Activated CD4-positive, alpha-beta T cell treated with anti-CD3 and anti-CD28 coated beads, Interleukin-2, amount 10 ng/mL, durations not matched to agents 7 days and 5 days (primary cell): Measurements from ENCODE around the gene KANSL1. TPM values are rescaled to one million over a fixed set of nuclear protein-coding genes. Genes with fewer than 3 reads are reported as not detected.
"Not testable (repeated sequence)": the region's sequence is repeated elsewhere in the genome, so short reads cannot be mapped to it uniquely, and the experiment has no call there.

ENCODE experiments used
- CTCF ChIA-PET: fragments of 350-600 bp; sonication (Branson Sonifier 250); formaldehyde crosslinking; loops from one replicate; lab custom pipeline; 2021; ENCODE audit warnings: antibody characterized with exemption; lab: Charles Lee
- POLR2A ChIA-PET: fragments of 350-600 bp; sonication (Branson Sonifier 250); formaldehyde crosslinking; loops from one replicate; lab custom pipeline; 2021; ENCODE audit warnings: antibody characterized with exemption; lab: Charles Lee
- DNase-seq: peaks from one replicate; pipeline ENCODE4 v3.0.0-alpha.2; 2020
- H3K27ac Mint-ChIP-seq: one replicate; pipeline ENCODE4 v1.8.0; 2021; ENCODE audit warnings: mild to moderate bottlenecking, moderate library complexity, mixed read lengths
- H3K27me3 Mint-ChIP-seq: one replicate; pipeline ENCODE4 v1.8.0; 2021; ENCODE audit warnings: mixed read lengths
- H3K36me3 Mint-ChIP-seq: one replicate; pipeline ENCODE4 v1.8.0; 2021; ENCODE audit warnings: low read depth, mixed read lengths
- H3K4me1 Mint-ChIP-seq: one replicate; pipeline ENCODE4 v1.8.0; 2021; ENCODE audit warnings: mixed read lengths
- H3K4me3 Mint-ChIP-seq: one replicate; pipeline ENCODE4 v1.8.0; 2021; ENCODE audit warnings: mild to moderate bottlenecking, moderate library complexity, mixed read lengths
- H3K9me3 Mint-ChIP-seq: one replicate; pipeline ENCODE4 v1.8.0; 2021; ENCODE audit warnings: mixed read lengths
- total RNA-seq, 2 experiments: library from RNA; stranded (reverse); gene quantifications; one replicate each; pipeline ENCODE4 v1.2.3, GENCODE V29; 2021

The KANSL1 gene
- total RNA-seq, 2 experiments from 2014 or later, result 85.7 to 97.7 TPM

GRCh38 chr17:46092991-46093390 lies 100.2 kb downstream of the KANSL1 start:
- peaks cover 15% of the 10 kb centered on the region for H3K4me1 Mint-ChIP-seq
- peaks cover 45% of the 10 kb centered on the region for H3K36me3 Mint-ChIP-seq
- no peak overlapping the region for H3K4me3 Mint-ChIP-seq
- POLR2A ChIA-PET, result no interaction called here
- CTCF ChIA-PET, result interaction anchor here (1.2 to 1.4 kb wide), 2 partner anchors 27 to 100 kb away, joined by 5 read pairs; partner anchors contain the start of gene KANSL1
- H3K27me3 Mint-ChIP-seq, result no peaks in the 10 kb centered on the region
- H3K27ac Mint-ChIP-seq, result no peak overlapping the region
- no peaks in the 10 kb centered on the region for H3K9me3 Mint-ChIP-seq
- no peak for DNase-seq

GRCh38 chr17:46090871-46091270 lies 102.4 kb downstream of the KANSL1 start:
- no peak overlapping the region for H3K27ac Mint-ChIP-seq

GRCh38 chr17:46089389-46089965 lies 103.8 kb downstream of the KANSL1 start:
- no peaks in the 10 kb centered on the region for H3K27me3 Mint-ChIP-seq
- peak overlapping the region; percentile 4 for H3K27ac Mint-ChIP-seq
- no peak overlapping the region for H3K4me3 Mint-ChIP-seq
- ChIA-PET POLR2A (no interaction called here), CTCF (interaction anchor here (0.6 to 2.0 kb wide), 4 partner anchors 29 to 1042 kb away, joined by 3 to 4 read pairs (median 4); no protein-coding TSS in a partner anchor)
- peaks cover 44% of the 10 kb centered on the region for H3K36me3 Mint-ChIP-seq
- no peak for DNase-seq
- no peaks in the 10 kb centered on the region for H3K9me3 Mint-ChIP-seq
- peaks cover 8% of the 10 kb centered on the region for H3K4me1 Mint-ChIP-seq

More at GRCh38 chr17:46090871-46091270, 102.4 kb downstream of the KANSL1 start:
- ChIA-PET POLR2A (no interaction called here), CTCF (interaction anchor here (1.0 to 2.0 kb wide), 5 partner anchors 10 to 38 kb away, joined by 3 to 9 read pairs (median 4); no protein-coding TSS in a partner anchor)
- peaks cover 48% of the 10 kb centered on the region for H3K36me3 Mint-ChIP-seq
- H3K9me3 Mint-ChIP-seq, result no peaks in the 10 kb centered on the region
- peaks cover 10% of the 10 kb centered on the region for H3K4me1 Mint-ChIP-seq
- DNase-seq, result no peak
- no peaks in the 10 kb centered on the region for H3K27me3 Mint-ChIP-seq
- no peak overlapping the region for H3K4me3 Mint-ChIP-seq

DNA sequence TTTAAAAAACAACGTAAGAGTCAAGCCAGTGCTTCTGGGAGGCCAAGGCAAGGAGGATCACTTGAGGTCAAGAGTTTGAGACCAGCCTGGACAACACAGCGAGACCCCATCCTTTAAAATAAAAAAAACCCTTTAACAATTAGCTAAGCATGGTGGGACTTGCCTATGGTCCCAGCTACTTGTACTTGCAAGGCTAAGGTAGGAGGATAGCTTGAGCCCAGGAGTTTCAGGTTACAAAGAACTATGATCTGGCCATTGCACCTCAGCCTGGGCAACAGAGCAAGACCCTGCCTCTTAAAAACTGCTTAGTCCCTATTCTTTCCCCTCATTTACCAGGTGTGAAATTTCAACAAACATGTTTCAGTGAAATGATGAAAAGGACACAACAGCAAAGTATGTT lies 104.6 kb downstream of the KANSL1 start:
- Mint-ChIP-seq H3K27ac (no peak overlapping the region), H3K9me3 (no peaks in the 10 kb centered on the region), H3K27me3 (no peaks in the 10 kb centered on the region), H3K4me3 (no peak overlapping the region), H3K36me3 (peaks cover 35% of the 10 kb centered on the region), H3K4me1 (peaks cover 10% of the 10 kb centered on the region)
- no peak for DNase-seq
- ChIA-PET POLR2A (interaction anchor here (0.6 kb wide), 1 partner anchor 11 kb away, joined by 4 read pairs; no protein-coding TSS in a partner anchor), CTCF (interaction anchor here (0.9 kb wide), 1 partner anchor 13 kb away, joined by 4 read pairs; no protein-coding TSS in a partner anchor)

DNA sequence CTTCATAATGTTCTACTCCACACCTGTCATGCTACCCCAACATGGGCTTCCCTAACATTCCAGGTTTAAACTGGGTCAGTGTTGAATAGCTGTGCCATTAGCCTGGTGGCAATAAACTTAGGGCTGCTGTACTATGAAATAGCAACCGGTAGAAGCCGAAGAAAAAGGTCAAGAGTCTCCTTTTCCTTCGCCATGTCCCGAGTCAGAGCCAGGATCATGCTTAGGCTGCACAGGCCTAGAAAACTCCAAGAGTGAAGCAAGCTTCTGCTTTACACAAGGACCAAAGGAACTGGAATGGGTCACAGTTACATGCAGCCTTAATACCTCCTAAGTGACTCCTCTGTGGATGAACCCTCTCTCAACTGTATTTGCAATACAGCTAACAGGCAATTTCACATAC lies 105.4 kb downstream of the KANSL1 start:
- CTCF ChIA-PET, result interaction anchor here (0.5 to 1.6 kb wide), 3 partner anchors 14 to 88 kb away, joined by 3 to 4 read pairs (median 4); no protein-coding TSS in a partner anchor
- Mint-ChIP-seq H3K4me1 (peaks cover 10% of the 10 kb centered on the region), H3K36me3 (peaks cover 34% of the 10 kb centered on the region)
- DNase-seq, POLR2A ChIA-PET, H3K9me3 Mint-ChIP-seq, H3K27me3 Mint-ChIP-seq, H3K27ac Mint-ChIP-seq, H3K4me3 Mint-ChIP-seq: not testable (repeated sequence)

GRCh38 chr17:46086821-46087220 lies 106.4 kb downstream of the KANSL1 start:
- no peaks in the 10 kb centered on the region for H3K27me3 Mint-ChIP-seq
- peaks cover 34% of the 10 kb centered on the region for H3K36me3 Mint-ChIP-seq
- H3K27ac Mint-ChIP-seq, result no peak overlapping the region
- H3K9me3 Mint-ChIP-seq, result no peaks in the 10 kb centered on the region
- H3K4me1 Mint-ChIP-seq, result peaks cover 13% of the 10 kb centered on the region
- H3K4me3 Mint-ChIP-seq, result no peak overlapping the region
- POLR2A ChIA-PET, result no interaction called here
- no peak for DNase-seq
- CTCF ChIA-PET, result interaction anchor here (0.9 to 1.6 kb wide), 2 partner anchors 36 to 45 kb away, joined by 3 to 4 read pairs; no protein-coding TSS in a partner anchor

DNA sequence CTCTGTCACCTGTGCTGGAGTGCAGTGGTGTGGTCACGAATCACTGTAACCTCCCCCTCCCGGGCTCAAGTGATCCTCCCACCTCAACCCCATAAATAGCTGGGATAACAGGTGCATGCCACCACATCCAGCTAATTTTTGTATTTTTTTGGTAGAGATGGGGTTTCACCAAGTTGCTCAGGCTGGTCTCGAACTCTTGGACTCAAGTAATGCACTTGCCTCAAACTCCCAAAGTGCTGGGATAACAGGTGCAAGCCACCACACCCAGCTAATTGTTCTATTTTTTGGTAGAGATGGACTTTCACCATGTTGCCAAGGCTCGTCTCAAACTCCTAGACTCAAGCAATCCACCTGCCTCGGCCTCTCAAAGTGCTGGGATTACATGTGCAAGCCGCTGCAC lies 107.7 kb downstream of the KANSL1 start:
- ChIA-PET CTCF (no interaction called here), POLR2A (no interaction called here)
- Mint-ChIP-seq H3K36me3 (peaks cover 40% of the 10 kb centered on the region), H3K27ac (no peak overlapping the region), H3K27me3 (no peaks in the 10 kb centered on the region), H3K4me3 (no peak overlapping the region), H3K9me3 (no peaks in the 10 kb centered on the region), H3K4me1 (peaks cover 15% of the 10 kb centered on the region)
- DNase-seq, result no peak

DNA sequence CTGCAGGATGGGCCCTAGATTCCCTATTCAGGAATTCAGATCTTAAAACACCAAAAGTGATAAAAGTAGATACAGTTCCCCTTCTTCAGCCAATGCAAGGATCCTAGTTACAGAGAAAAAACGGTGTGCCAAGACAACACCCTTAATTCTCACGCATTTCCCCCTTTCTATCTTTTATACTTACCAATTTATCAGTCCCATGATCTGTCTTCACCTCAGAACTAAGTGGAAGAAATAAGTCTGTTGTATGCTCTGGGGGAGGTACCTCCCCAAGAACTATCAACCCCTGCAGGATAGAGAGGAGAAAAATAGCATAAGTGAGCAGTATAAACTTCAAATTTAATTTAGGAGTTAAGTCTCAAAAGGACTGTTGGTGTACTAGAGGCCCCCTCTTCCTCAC lies 111.0 kb downstream of the KANSL1 start:
- DNase-seq, result no peak
- Mint-ChIP-seq H3K27ac (no peak overlapping the region), H3K9me3 (no peaks in the 10 kb centered on the region), H3K27me3 (no peaks in the 10 kb centered on the region), H3K4me3 (no peak overlapping the region), H3K4me1 (peaks cover 7% of the 10 kb centered on the region), H3K36me3 (peaks cover 33% of the 10 kb centered on the region)
- CTCF ChIA-PET, result no interaction called here
- POLR2A ChIA-PET, result no interaction called here

- ChIA-PET CTCF (no interaction called here), POLR2A (no interaction called here)
- Mint-ChIP-seq H3K36me3 (peaks cover 33% of the 10 kb centered on the region), H3K4me1 (peaks cover 7% of the 10 kb centered on the region), H3K27me3 (no peaks in the 10 kb centered on the region), H3K27ac (no peak overlapping the region), H3K4me3 (no peak overlapping the region), H3K9me3 (no peaks in the 10 kb centered on the region)
- no peak for DNase-seq
These were observed 112.3 kb downstream of the KANSL1 start for GRCh38 chr17:46081018-46081320.

GRCh38 chr17:46080118-46081017 lies 112.9 kb downstream of the KANSL1 start:
- peaks cover 7% of the 10 kb centered on the region for H3K4me1 Mint-ChIP-seq
- POLR2A ChIA-PET, result no interaction called here
- CTCF ChIA-PET, result no interaction called here

DNA sequence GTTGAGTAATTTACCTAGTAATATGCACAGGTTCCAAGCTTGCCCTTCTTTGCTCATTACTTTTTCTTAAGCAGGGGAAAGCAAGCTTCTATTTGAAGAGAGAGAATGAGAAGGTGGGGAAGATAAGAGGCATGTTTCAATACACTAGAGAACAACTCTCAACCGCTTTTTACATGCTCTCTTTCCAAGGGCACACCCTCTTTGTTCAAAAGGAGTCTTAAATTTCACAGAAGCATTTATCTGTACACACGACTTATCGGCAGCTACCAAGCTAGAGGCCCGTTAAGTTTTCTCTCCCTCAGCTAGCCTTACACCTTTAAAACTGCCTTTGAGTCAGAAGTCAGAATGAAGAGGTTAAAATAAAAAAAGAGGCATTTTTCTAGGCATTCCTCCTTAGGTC lies 114.6 kb downstream of the KANSL1 start:
- H3K9me3 Mint-ChIP-seq, result no peaks in the 10 kb centered on the region
- no peak for DNase-seq
- H3K27ac Mint-ChIP-seq, result no peak overlapping the region
- H3K27me3 Mint-ChIP-seq, result no peaks in the 10 kb centered on the region
- H3K4me3 Mint-ChIP-seq, result no peak overlapping the region
- ChIA-PET CTCF (interaction anchor here (1.1 kb wide), 1 partner anchor 55 kb away, joined by 4 read pairs; no protein-coding TSS in a partner anchor), POLR2A (no interaction called here)
- H3K4me1 Mint-ChIP-seq, result peaks cover 6% of the 10 kb centered on the region
- H3K36me3 Mint-ChIP-seq, result peaks cover 35% of the 10 kb centered on the region

More at GRCh38 chr17:46080118-46081017, 112.9 kb downstream of the KANSL1 start:
- Mint-ChIP-seq H3K36me3 (peaks cover 37% of the 10 kb centered on the region), H3K27ac (no peak overlapping the region), H3K4me3 (no peak overlapping the region), H3K27me3 (no peaks in the 10 kb centered on the region), H3K9me3 (no peaks in the 10 kb centered on the region)
- no peak for DNase-seq

DNA sequence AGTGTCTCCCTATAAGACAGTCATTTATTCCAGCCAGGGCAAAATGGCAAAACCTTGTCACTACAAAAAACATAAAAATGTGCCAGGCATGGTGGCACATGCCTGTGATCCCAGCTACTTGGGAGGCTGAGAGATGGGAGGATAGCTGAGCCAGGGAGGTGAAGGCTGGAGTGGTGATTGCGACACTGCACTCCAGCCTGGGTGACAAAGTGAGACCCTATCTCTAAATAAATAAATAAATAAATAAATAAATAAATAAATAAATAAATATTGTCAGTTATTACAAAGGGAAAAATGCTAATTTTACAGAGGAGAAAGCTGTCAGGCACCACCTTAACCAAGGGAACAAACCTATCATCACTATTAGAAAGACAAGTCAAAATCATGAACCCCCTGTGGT lies 118.7 kb downstream of the KANSL1 start:
- Mint-ChIP-seq H3K4me1 (peaks cover 6% of the 10 kb centered on the region), H3K27me3 (no peaks in the 10 kb centered on the region), H3K9me3 (no peaks in the 10 kb centered on the region), H3K36me3 (peaks cover 20% of the 10 kb centered on the region), H3K27ac (no peak overlapping the region), H3K4me3 (no peak overlapping the region)
- ChIA-PET CTCF (no interaction called here), POLR2A (no interaction called here)
- DNase-seq, result no peak

GRCh38 chr17:46072998-46073397 lies 120.2 kb downstream of the KANSL1 start:
- H3K4me3 Mint-ChIP-seq, result no peak overlapping the region
- ChIA-PET POLR2A (no interaction called here), CTCF (no interaction called here)
- no peak overlapping the region for H3K27ac Mint-ChIP-seq
- H3K36me3 Mint-ChIP-seq, result peaks cover 14% of the 10 kb centered on the region
- no peaks in the 10 kb centered on the region for H3K9me3 Mint-ChIP-seq
- H3K27me3 Mint-ChIP-seq, result no peaks in the 10 kb centered on the region
- DNase-seq, result no peak
- peaks cover 6% of the 10 kb centered on the region for H3K4me1 Mint-ChIP-seq
